ENCODE data around the gene NPHP4.

The NPHP4 gene

GRCh38 chr1:6003568-6004411 is 11.6 kb upstream of the NPHP4 start:
- DNase-seq (ENCODE audit: low spot score) = no peak

GRCh38 chr1:6002714-6003501 is 10.7 kb upstream of the NPHP4 start:
- DNase-seq (ENCODE audit: low spot score) = no peak

- DNase-seq (ENCODE audit: low spot score) = no peak
Observed at GRCh38 chr1:6001992-6002576, 9.9 kb upstream of the NPHP4 start.

- DNase-seq (ENCODE audit: low spot score) = no peak
Observed at GRCh38 chr1:6000444-6001288, 8.4 kb upstream of the NPHP4 start.

- no peak for DNase-seq (ENCODE audit: low spot score)
Observed at GRCh38 chr1:5999711-6000443, 7.7 kb upstream of the NPHP4 start.

- no peak for DNase-seq (ENCODE audit: low spot score)
Observed at GRCh38 chr1:5998906-5999301, 6.7 kb upstream of the NPHP4 start.

GRCh38 chr1:5998051-5998905 is 6.1 kb upstream of the NPHP4 start:
- no peak for DNase-seq (ENCODE audit: low spot score)

GRCh38 chr1:5997316-5997715 is 5.1 kb upstream of the NPHP4 start:
- DNase-seq (ENCODE audit: low spot score) = no peak

- no peak for DNase-seq (ENCODE audit: low spot score)
Observed at GRCh38 chr1:5996641-5997270, 4.5 kb upstream of the NPHP4 start.

- no peak for DNase-seq (ENCODE audit: low spot score)
Observed at GRCh38 chr1:5995871-5996630, 3.8 kb upstream of the NPHP4 start.

- DNase-seq (ENCODE audit: low spot score) = peak; percentile 48
Observed at GRCh38 chr1:5994713-5995621, 2.7 kb upstream of the NPHP4 start.

- DNase-seq (ENCODE audit: low spot score) = peak; percentile 42
Observed at GRCh38 chr1:5993556-5994491, 1.6 kb upstream of the NPHP4 start.

GRCh38 chr1:5992814-5993555 is 760 bp upstream of the NPHP4 start:
- DNase-seq (ENCODE audit: low spot score) = peak; percentile 48

- peak; percentile 74 for DNase-seq (ENCODE audit: low spot score)
Observed at GRCh38 chr1:5991381-5992025, 722 bp downstream of the NPHP4 start.

GRCh38 chr1:5990913-5991312 is 1.3 kb downstream of the NPHP4 start:
- DNase-seq (ENCODE audit: low spot score) = no peak
